Heart right ventricle (tissue), 16 donors: Measurements from ENCODE around the gene PBLD. TPM values are rescaled to one million over a fixed set of nuclear protein-coding genes. Genes with fewer than 3 reads are reported as not detected.

Experiments
- ATAC-seq, 8 donors: fragments of 200-7000 bp; cut with Tn5 transposase; one replicate each; pipeline ENCODE4 v1.9.1; 2020; ENCODE audit warnings: mild to moderate bottlenecking in 8 of 8, moderate library complexity in 8 of 8, moderate number of reproducible peaks in 1 of 8
- DNase-seq, 2 donors: peaks; one replicate each; pipeline ENCODE4 v3.0.0-alpha.2; 2020
- H3K27ac ChIP-seq, 10 donors: fragments of 200-600 bp; sonication (generic) in 2 of 10; one replicate each; pipeline versions ENCODE4 v1.5.0 to v1.8.0; 2020 to 2022; ENCODE audit warnings: mild to moderate bottlenecking in 3 of 10
- H3K27me3 ChIP-seq, 7 donors: fragments of 200-600 bp; one replicate each; pipeline ENCODE4 v1.8.0; 2021 to 2022; ENCODE audit warnings: mild to moderate bottlenecking in 2 of 7
- H3K36me3 ChIP-seq, 9 donors: fragments of 200-600 bp; sonication (generic) in 1 of 9; one replicate each; pipeline versions ENCODE4 v1.5.0 to v1.8.0; 2020 to 2022; ENCODE audit warnings: mild to moderate bottlenecking in 2 of 9
- H3K4me1 ChIP-seq, 9 donors: fragments of 200-600 bp; sonication (generic) in 1 of 9; one replicate each; pipeline versions ENCODE4 v1.5.0 to v1.8.0; 2020 to 2022; ENCODE audit warnings: mild to moderate bottlenecking in 4 of 9
- H3K4me3 ChIP-seq, 10 donors: fragments of 200-600 bp; sonication (generic) in 2 of 10; one replicate each; pipeline versions ENCODE4 v1.5.0 to v1.8.0; 2020 to 2022; ENCODE audit warnings: mild to moderate bottlenecking in 7 of 10, moderate library complexity in 2 of 10
- H3K9me3 ChIP-seq, 11 donors: fragments of 200-600 bp in 10 of 11; sonication (generic) in 2 of 11; one replicate each; pipeline versions ENCODE4 v1.5.0 to v1.8.0; 2013 to 2022; ENCODE audit warnings: mild to moderate bottlenecking in 2 of 11, control low read depth in 1 of 11, moderate library complexity in 1 of 11
- CTCF ChIP-seq, 9 donors: fragments of 200-600 bp; sonication (generic) in 2 of 9; IDR thresholded peaks; one replicate each; pipeline versions ENCODE4 v1.5.0 to v1.8.0; 2021 to 2022; ENCODE audit warnings: antibody characterized with exemption in 9 of 9, mild to moderate bottlenecking in 5 of 9, moderate library complexity in 1 of 9
- WGBS, 2 donors: extraction: QIAGEN DNeasy Blood & Tissue Kit; methylation state at CpG; one replicate each; pipeline ENCODE4 v1.1.7; 2013; ENCODE audit warnings: inconsistent platforms in 1 of 2; 5-methylcytosine and 5-hydroxymethylcytosine counted together
- intact Hi-C, 10 donors: fragments of 100-400 bp; cut with DNase I; formaldehyde crosslinking; loops; one replicate each; pipeline versions ENCODE4 v1.11.1 to v1.14.2; 2022
- long read RNA-seq, 3 donors: library from polyadenylated mRNA; unstranded; transcript quantifications; one replicate each; pipeline ENCODE4 v2.0.0, GENCODE V29; 2020 to 2021
- polyA plus RNA-seq, 2 donors: library from polyadenylated mRNA; stranded (reverse); fragments of 200-250 nt; gene quantifications; one replicate each; pipeline ENCODE4 v1.2.3, GENCODE V29; 2013
- total RNA-seq, 10 donors: library from RNA; stranded (reverse); fragmentation: NEBNext Ultra II Directional in 3 of 10; extraction: Animal tissue kit (Norgen Biotek cat#: 25700) in 3 of 10; gene quantifications; one replicate each; pipeline versions ENCODE4 v1.2.1 to v1.2.4, GENCODE V29; 2021 to 2023
- donor health status: Arrhythmogenic right ventricular cardiomyopathy.
- donor health status: ischemic (EF 13 %, LVEDD 7.1; RV severe dilation, severe dysfunction).
- donor health status: healthy with polysubstance abuse.
- donor health status: DM: no; HTN: yes; CAD: no.
- donor health status: DM: no; HTN: no; CAD: no.
- donor health status: ischemic (EF 25% LVEDD 6.9; RV normal size, moderate dysfunction).
- donor health status: ischemic (EF 25% LVEDD 5.7; RV mildly dilated, moderate dysfunction).
- donor health status: healthy.
- donor health status: DM: yes; HTN: yes; CAD: no.
- donor health status: Ischemic cardiomyopathy.
- donor health status: ischemic (EF 35%, LVEDD 5.7; RV mildly dilated, moderate dysfunction).
- donor health status: nonischemic (EF 11% LVEDD 7.7; RV severe dilation, severe dysfunction).
- donor health status: DM: yes; HTN: yes; CAD: no.
- donor health status: PGD.
- donor health status: ischemic (EF 29% LVEDD 5.4; RV normal size, mild dysfunction).
- donor health status: nonischemic (EF 23%, LVEDD 6.1; RV moderate dilation, normal function).

PBLD gene
- 1 to 10 TPM; 2.6 to 8.1 (median 6.1) TPM for total RNA-seq
- 1 to 10 TPM; 1.3 to 1.8 TPM for polyA plus RNA-seq
- long read RNA-seq, donor 1: 0 reads
- long read RNA-seq, donor 2, partial matches to known transcripts: 1 of 7 reads
- long read RNA-seq, donor 2, other reads (novel, unspliced or antisense): 1 of 7 reads
- long read RNA-seq, donor 3, transcript PBLD-204 (10 exons, 2,587 nt): major isoform, 6 of 13 reads
- long read RNA-seq, donor 3, partial matches to known transcripts: 1 of 13 reads
- long read RNA-seq, donor 3, other reads (novel, unspliced or antisense): 2 of 13 reads

- peaks cover 0 to 3% (median 0%) of the 10 kb centered on the region in 9 donors for H3K36me3 ChIP-seq
- TF ChIP-seq CTCF (IDR thresholded peaks at IDR 0.05): peak in 6 of 9 donors; percentile 20 to 67 (median 50)
- H3K27me3 ChIP-seq: no peaks in the 10 kb centered on the region
- intact Hi-C loops: loop anchor here in 4 of 10 donors (5.0 to 10.0 kb wide), 4 partner anchors 258 to 448 kb away; partner anchors contain the start of genes HERC4 (in 2 of the 4), SIRT1 (in 2 of the 4) and CCAR1 (in 1 of the 4)
- peak; percentile 28 to 65 (median 52) for ATAC-seq
- peak; percentile 69 to 79 for DNase-seq
- H3K4me3 ChIP-seq: peak within 1 kb of the TSS; percentile 79 to 96 (median 88)
- peak within 1 kb of the TSS; percentile 97 to 100 (median 99) for H3K27ac ChIP-seq
- H3K4me1 ChIP-seq: peaks cover 0 to 78% (median 50%) of the 10 kb centered on the region in 9 donors
- 0% methylated on average over 47 to 51 of the region's 51 CpGs for WGBS, 2 donors
- H3K9me3 ChIP-seq: no peaks in the 10 kb centered on the region
Observed at GRCh38 chr10:68332259-68333057, at the start of gene PBLD. PBLD (minus strand) TSS chr10:68332928; CDS start chr10:68306844, 26,084 bp downstream.

DNA sequence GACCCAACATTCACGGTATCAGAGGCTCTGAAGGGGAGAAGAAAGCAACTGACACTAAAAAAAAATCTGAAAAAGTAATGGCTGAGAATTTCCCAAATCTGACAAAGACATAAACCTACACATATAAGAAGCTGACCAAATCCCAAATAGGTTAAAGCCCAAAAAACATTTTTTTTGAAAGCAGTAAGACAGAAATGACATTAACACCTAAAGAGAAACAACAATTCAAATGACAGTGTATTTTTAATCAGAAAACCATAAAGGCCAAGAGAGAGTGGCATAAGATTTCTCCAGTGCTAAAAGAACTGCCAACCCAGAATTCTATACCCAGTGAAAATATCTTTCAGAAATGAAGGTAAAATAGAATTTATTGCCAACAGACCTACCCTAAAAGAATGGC lies 38.9 kb upstream of the PBLD start:
- no peak for DNase-seq
- ATAC-seq: no peak
- H3K4me3 ChIP-seq: no peak overlapping the region
- peaks cover 0 to 31% (median 7%) of the 10 kb centered on the region in 11 donors for H3K9me3 ChIP-seq
- H3K27me3 ChIP-seq: no peaks in the 10 kb centered on the region
- intact Hi-C loops: no loop called here
- TF ChIP-seq CTCF (IDR thresholded peaks at IDR 0.05): no peak
- H3K36me3 ChIP-seq: peaks cover 0 to 95% (median 45%) of the 10 kb centered on the region in 9 donors
- H3K27ac ChIP-seq: no peak overlapping the region
- no peaks in the 10 kb centered on the region for H3K4me1 ChIP-seq
- 100% methylated on average over 1 of the region's 1 CpG for WGBS, 2 donors

GRCh38 chr10:68367121-68367520 lies 34.4 kb upstream of the PBLD start:
- 91 to 93% methylated on average over 2 of the region's 2 CpGs for WGBS, 2 donors
- Histone ChIP-seq H3K27me3 (no peaks in the 10 kb centered on the region), H3K9me3 (peaks cover 0 to 14% (median 7%) of the 10 kb centered on the region in 11 donors), H3K36me3 (peaks cover 0 to 94% (median 31%) of the 10 kb centered on the region in 9 donors), H3K27ac (no peak overlapping the region), H3K4me1 (no peaks in the 10 kb centered on the region), H3K4me3 (no peak overlapping the region)
- no peak for DNase-seq
- ATAC-seq: no peak
- TF ChIP-seq CTCF (IDR thresholded peaks at IDR 0.05): no peak
- intact Hi-C loops: loop anchor here in 1 of 10 donors (10.0 kb wide), 1 partner anchor 388 kb away; no protein-coding TSS in a partner anchor

DNA sequence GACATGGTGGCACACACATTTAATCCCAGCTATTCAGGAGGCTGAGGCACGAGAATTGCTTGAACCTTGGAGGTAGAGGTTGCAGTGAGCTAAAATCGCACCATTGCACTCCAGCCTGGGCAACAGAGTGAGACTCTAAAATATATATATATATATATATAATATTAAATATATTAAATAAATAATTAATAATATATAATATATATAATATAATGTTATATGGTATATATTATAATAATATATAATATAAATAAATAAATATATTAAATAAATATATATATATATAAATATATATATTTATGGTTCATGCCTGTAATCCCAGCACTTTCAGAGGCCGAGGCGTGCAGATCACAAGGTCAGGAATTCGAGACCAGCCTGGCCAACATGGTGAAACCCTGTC lies 33.9 kb upstream of the PBLD start:
- TF ChIP-seq CTCF (IDR thresholded peaks at IDR 0.05): no peak
- peaks cover 0 to 94% (median 30%) of the 10 kb centered on the region in 9 donors for H3K36me3 ChIP-seq

More for the DNA sequence above, 33.9 kb upstream of the PBLD start:
- intact Hi-C loops: loop anchor here in 1 of 10 donors (10.0 kb wide), 1 partner anchor 388 kb away; no protein-coding TSS in a partner anchor
- H3K4me1 ChIP-seq: no peaks in the 10 kb centered on the region
- ATAC-seq: no peak
- no peak for DNase-seq
- WGBS, 2 donors: 97 to 98% methylated on average over 5 of the region's 5 CpGs
- no peak overlapping the region for H3K27ac ChIP-seq
- H3K4me3 ChIP-seq: no peak overlapping the region
- H3K27me3 ChIP-seq: no peaks in the 10 kb centered on the region
- H3K9me3 ChIP-seq: peaks cover 0 to 8% (median 3%) of the 10 kb centered on the region in 11 donors
